Raji (cell line): ENCODE results near the gene GPR31.

Experiments used
- POLR2A ChIP-seq: IDR thresholded peaks from 2 replicates; pipeline ENCODE4 v1.6.1; 2011; ENCODE audit warnings: low read depth, low read length, control low read depth; ENCODE audit not compliant: insufficient read depth

The GPR31 gene

DNA sequence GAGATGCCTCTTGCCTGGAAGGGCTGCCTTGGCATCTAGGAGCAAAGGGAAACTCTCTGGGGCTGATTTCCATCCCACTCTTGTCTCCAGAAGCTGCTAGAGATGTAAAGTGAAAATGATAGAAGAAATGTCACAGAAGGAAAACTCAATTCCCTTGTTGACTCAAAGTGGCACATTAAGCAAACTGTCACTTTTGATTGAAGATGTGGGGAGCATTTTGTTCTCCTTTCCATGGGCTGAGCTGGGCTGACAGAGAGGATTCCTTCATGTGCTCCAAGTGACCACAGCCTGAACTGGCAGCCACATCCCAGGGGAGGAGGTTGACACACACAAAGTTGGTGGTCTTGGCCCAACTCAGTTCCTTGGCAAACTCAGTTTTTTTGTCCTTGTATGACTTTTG lies 9.8 kb downstream of the GPR31 start:
- no peak for TF ChIP-seq POLR2A

DNA sequence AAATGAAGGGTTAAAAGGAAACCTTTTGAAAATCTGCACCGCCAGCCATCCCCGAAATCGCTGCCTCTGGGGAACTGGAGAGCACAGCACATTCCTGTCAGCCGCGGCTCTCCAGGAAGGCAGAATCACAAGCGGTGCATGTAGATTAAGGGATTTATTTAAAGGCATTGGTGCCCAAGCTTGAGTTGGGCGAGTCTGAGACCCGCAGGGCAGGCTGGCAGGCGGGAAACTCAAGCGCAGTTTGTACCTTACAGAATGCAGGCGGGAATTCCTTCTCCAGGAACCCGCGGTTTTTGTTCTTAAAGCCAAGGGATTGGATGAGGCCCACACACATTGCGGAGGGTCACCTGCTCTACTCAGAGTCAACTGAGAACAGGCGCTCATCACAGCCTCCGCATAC lies 10.8 kb downstream of the GPR31 start:
- TF ChIP-seq POLR2A: no peak

DNA sequence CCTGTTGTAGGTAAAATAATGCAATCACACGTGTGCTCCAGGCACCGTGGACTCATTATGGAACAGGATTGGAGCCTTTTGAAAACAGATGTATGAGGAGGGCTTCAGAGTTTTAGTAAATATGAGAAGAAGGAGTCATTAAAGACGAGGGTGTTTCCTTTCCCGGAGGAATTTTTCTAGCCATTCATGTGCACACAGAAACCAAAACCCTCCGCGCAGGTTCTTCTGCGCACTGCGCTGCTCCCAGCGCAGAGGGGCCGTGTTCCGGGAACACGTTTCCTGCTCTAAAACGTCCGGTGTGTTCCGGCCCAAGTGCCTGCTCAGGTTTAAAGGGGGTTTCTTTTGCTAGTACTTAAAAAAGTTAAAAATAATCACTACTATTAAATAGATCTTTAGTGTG lies 11.6 kb downstream of the GPR31 start:
- TF ChIP-seq POLR2A: no peak

DNA sequence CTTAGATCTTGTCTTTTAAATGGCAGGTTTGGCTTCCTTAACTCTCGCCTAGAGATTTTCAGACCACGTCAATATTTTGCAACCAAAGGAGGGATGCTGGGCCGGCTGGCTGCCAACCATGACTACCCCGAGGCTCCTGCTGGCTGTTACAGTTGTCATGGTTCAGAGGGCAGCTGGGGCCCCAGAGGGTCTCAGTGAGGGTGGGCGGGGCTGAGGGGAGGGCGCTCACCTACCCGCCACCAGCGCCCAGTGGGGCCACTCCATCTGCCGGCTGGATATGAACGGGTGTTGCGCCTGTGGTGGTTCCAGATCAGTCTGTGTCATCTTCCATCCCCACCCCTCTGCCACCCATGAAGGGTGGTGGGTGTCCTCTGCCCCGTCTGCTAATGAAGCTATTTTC lies 12.3 kb downstream of the GPR31 start:
- TF ChIP-seq POLR2A: no peak

DNA sequence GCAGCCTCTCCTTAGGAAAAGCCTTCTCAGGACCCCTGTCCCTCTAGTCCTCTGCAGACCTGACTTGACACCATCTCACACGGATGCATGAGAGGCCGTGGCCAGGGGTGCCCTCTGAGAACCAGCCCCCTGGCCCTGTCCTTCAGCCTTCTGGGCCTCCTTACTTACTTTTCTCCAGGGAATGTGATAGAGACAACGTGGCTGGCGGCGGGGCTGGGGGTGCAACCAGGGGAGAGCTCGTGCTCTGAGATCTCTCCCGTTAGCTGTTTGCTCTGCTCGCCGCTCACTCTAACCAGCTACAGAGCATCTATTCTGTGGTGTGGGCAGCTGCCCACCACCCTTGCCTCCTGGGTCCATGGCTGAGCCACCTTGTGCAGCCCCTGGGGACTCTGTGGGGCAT lies 14.7 kb downstream of the GPR31 start:
- TF ChIP-seq POLR2A: no peak

DNA sequence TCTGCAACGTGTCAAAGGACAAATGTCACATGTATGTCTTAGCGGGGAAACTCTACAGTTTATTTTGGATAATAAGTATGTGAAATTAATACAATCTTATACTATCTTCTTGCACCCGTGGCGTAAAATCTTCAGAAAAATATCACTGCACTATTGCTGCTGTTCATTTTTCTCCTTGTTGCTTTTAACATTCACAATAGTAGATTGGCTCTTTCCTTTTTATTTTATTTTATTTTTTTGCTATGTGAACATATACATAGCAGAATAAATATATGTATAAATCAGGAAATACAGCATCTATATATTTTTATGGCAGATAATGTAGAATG lies 15.4 kb downstream of the GPR31 start:
- TF ChIP-seq POLR2A: no peak

DNA sequence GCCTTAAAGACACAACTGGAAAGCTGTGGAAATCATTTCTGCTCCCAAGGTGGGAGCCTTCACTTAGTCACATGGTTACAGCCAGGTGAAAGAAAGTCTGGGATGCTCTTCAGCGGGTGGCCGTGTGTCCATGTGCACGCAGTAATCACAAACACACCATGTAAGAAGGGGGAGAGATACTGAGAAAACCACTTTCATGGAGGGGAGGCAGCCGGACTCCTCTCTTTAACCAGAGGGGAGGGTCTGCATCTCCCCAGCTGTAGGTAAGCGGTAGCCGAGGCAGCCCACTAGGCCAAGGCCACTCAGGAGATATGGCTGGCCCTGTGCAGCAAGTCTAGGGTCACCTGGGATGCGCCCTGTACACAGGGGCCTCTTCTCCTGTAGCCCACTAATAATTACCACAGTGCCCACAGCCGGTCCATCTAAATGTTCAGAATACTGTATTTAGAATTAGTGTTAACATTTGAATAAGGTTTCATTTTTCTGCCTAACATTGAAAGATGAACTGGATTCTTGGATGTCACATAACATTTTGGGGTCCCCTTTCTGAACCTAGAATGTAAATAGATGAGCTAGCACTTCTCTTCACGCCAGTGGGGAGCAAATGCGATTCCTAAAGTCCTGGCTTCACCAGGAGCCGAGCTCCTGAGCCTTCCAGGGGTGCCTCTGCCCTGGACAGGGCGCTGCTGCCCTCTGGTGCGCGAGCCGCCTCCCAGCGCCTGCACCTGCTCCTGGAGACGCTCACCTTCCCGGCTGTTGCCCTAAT lies 15.9 kb downstream of the GPR31 start:
- no peak for TF ChIP-seq POLR2A

DNA sequence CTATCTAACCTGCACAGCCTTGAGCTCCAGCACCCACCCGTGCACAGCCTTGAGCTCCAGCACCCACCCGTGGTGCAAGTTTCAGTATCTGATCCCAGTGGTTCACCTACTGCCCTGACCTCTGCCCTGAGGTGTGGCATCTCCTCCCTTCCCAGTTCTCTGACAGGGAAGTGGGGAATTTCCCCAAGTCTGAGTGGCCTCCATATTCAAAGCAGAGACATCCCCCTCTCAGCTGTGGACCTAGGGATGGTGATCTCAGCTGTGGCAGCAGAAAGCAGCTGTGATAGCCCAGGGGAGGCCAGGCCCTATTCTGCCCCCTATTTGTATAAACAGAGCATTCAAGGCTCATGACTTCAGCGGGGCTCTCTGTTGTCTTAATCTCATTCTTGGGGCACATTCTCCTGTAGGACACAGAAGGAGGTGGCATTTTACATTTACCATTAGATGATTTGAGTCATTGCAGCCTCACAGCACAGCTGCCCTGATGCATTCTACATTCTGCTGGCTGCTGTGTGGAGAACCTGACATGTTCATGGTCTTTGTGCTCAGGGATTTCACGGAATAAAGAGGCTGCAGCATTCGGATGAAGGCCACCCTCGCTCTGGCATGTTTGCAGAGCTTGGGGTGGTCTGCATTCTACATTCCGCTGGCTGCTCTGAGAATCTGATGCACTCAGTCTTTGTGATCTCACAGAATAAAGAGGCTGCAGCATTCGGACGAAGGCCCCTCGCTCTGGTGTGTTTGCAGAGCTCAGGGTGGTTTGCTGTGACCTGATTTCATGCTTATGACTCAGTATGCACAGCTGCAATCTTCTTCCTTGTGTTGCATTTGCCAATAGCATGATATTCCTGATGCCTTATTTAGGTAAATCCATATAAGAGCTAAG lies 16.9 kb downstream of the GPR31 start:
- no peak for TF ChIP-seq POLR2A

DNA sequence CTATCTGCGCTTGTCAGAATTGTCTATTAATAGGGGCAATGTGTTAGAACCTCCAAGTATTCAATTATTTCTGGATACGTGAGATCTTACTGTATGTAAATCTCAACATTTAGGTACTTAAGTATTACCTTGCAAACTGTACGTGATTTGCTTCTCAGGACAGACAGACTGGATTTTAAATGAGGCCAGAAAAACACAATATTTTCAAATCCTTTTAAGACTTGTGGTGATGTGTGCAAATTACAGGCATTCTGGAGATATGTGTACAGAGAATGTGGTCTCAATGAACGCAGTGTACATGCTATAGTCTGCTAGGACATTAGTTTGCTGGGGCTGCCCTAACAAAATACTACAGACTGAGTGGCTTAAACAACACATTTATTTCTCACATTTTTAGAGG lies 18.0 kb downstream of the GPR31 start:
- no peak for TF ChIP-seq POLR2A

DNA sequence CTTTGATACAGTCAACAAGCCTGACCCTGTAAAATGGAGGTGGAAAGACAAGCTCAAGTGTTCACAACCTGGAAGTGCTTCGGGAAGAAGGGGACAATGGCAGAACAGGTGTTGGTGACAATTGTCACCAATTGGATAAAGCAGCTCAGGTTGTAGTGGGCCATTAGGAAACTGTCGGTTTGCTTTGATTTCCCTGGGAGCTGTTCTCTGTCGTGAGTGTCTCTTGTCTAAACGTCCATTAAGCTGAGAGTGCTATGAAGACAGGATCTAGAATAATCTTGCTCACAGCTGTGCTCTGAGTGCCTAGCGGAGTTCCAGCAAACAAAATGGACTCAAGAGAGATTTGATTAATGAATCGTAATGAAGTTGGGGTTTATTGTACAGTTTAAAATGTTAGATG lies 19.9 kb downstream of the GPR31 start:
- TF ChIP-seq POLR2A: no peak

DNA sequence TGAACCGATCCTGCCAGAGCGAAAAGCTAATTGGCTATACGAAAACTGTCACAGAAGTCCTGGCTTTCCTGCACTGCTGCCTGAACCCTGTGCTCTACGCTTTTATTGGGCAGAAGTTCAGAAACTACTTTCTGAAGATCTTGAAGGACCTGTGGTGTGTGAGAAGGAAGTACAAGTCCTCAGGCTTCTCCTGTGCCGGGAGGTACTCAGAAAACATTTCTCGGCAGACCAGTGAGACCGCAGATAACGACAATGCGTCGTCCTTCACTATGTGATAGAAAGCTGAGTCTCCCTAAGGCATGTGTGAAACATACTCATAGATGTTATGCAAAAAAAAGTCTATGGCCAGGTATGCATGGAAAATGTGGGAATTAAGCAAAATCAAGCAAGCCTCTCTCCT lies 20.7 kb downstream of the GPR31 start:
- TF ChIP-seq POLR2A: no peak

DNA sequence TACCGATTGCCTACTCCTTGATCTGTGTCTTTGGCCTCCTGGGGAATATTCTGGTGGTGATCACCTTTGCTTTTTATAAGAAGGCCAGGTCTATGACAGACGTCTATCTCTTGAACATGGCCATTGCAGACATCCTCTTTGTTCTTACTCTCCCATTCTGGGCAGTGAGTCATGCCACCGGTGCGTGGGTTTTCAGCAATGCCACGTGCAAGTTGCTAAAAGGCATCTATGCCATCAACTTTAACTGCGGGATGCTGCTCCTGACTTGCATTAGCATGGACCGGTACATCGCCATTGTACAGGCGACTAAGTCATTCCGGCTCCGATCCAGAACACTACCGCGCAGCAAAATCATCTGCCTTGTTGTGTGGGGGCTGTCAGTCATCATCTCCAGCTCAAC lies 21.4 kb downstream of the GPR31 start:
- TF ChIP-seq POLR2A: no peak

DNA sequence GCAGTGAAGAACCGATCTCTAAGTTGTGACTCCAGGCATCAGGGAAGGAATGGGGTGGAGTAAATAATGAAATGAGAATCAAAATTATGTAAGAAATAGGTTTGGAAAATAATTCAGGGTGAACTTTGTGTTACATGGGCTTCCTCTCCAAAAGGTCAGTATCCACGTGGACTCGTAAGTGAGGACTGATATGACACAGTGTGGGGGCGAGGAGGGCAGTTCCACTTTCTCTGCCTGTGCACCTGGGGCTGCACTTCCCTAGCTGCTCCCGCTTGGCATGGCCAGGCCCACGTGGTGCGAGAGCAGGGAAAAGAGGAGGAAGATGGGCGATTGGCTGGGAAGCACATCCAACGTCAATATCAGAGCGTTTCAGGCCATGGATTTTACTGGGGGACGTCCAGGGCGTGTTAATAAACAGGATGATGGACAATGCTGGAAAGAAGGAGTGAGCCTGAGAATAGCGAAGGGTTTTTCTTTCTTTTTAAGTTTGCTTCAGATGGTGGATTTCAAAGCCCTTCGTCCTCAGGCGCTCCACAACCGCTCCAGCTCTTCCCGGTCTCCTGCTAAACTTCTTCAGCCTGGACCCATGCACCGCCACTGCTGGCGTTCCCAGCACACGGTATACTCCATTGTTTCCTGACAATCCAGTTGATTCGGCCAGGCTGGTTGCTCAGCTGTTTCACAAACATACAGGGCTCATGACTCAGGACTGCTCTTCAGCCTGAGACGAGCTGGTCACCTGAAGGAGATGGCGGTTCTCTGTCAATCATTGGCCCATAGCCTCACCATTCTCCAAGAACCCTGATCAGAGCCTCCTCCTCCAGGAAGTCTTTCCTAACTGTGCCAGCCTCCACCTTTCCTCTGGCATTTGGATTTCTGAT lies 23.1 kb downstream of the GPR31 start:
- TF ChIP-seq POLR2A: no peak

DNA sequence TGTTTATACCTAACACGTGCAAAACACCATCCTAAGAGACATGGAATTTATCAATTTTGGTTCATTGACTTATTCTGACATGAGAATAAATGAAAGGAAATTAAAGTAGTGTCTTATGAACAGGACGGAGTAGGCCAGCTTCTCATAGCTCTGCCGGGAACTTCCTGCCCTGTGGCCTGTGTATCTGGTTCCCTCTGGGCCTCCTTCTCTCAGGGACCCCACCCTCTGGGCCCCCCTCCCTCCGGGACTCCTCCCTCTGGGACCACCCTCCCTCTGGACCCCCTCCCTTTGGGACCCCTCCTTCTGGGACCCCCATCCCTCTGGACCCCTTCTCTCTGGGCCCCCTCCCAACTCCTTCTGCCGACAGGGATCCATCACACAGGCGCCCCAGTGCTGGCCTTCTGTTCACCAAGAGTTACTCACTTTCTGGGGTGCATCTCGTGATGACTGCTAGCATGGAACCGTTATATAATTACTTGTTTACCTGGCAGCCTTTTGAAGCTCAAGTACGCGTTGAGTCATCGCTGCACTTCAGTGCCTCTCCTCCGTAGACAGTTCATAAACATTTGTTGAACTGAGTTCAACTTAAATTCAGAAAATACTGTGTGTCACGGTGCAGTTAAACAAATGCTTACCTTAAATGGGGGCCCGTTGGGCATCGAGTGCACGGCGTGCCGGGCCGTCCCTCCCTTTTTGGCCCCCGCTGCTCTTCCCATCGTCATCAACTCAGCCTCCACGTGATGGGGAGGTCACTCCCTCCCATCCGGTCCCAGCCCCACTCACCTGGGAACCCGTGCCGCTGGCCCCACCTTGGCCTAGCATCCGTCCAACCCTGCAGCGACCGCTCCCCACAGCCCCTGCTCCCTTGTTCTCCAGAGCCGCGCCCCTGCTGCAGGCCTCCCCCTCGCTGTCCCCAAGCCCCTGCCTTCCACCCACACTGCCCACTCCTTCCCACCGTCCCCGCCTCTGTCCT lies 26.8 kb downstream of the GPR31 start:
- no peak for TF ChIP-seq POLR2A

DNA sequence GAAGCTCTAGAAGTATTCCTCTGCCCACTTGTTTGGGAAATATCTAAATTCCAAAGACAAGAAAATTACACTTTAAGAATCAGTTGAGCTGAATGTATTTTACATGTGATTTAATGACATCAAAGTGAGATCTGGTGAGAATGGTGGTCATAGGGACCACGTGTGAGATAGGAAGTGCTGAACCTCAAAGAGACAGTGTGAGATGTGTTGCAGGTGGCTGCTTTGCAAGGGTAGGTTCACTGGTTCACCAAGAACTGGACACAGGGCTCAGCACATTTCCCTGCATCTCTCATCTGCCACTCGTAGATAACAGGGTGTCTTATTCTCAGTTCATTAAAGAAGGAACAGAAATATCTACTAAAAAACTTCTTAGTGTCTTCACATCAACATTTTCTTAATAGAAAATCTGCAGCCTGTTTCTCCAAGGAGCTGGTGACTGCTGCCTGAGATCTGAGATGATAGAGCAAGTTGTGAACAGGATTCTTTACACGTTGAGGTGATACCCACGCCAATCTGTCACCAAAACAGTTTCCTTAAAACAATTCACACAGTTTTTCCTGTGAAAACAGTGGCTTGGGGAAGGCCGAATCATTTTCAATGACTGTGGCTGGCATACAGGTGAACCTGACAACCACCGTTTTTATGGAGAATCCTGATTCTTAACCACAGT lies 27.6 kb downstream of the GPR31 start:
- no peak for TF ChIP-seq POLR2A
